Lower leg skin (tissue), 3 donors: ENCODE measurements around the gene PTPN20.

ENCODE experiments used
- CTCF ChIP-seq, 3 donors: fragments of 450-650 bp; IDR thresholded peaks; one replicate each; pipeline ENCODE4 v1.5.1; 2016; ENCODE audit warnings: antibody characterized with exemption in 3 of 3, mild to moderate bottlenecking in 3 of 3, moderate library complexity in 2 of 3
- POLR2A ChIP-seq, 2 donors: fragments of 450-650 bp; IDR thresholded peaks; one replicate each; pipeline ENCODE4 v1.6.1; 2016 to 2017; ENCODE audit warnings: antibody characterized with exemption in 2 of 2, mild to moderate bottlenecking in 1 of 2, moderate library complexity in 1 of 2

DNA sequence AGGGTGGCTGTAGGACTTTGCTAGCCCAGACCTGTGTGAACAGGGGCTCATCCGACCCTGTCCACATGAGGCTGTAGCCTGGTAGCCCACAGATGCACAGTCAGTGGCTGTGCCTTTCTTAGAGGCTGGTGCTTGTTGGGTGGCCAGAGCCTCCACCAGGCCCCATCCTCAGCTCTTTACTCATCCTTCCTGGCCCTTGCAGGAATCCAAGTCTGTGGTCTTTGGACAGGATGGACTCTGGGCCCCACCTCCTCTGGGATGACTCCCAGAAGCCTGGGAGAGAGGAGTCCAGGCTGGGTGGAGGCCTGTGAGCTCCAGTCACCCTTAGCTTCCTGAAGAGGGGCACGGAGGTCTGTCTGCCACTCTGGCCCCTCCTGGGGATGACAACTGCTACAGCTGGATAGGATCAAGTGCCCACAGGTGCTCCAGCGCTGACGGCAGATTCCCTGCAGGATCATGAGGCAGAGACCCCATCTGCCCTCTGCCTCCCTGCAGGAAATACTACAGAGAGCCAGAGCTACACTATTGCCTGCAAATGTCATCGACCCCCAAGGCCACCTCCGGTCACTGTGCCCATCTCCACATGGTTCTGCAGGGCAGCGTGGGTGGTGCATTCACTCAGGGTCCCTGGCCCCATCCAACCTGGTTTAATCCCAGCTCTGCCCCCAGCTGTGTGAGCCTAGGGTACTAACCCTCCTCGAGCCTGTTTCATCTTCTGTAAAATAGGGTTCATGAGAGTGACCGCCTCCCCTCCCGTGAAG is 114.5 kb downstream of the PTPN20 start:
- TF ChIP-seq CTCF (IDR thresholded peaks at IDR 0.05) (no peak), POLR2A (IDR thresholded peaks at IDR 0.05) (no peak)
